Trophoblast cell (in vitro differentiated cells and primary cell): Measurements from ENCODE around the gene RHBG. TPM values are rescaled to one million over a fixed set of nuclear protein-coding genes. Genes with fewer than 3 reads are reported as not detected.
A peak's percentile ranks its signal among the peaks of the same experiment; 100 is the strongest.
"Not testable (repeated sequence)": the region's sequence is repeated elsewhere in the genome, so short reads cannot be mapped to it uniquely, and the experiment has no call there.

Experiments
- DNase-seq, 2 donors: peaks; one replicate each; pipeline ENCODE4 v3.0.0-alpha.2; 2016
- H2AFZ ChIP-seq: 2 replicates; pipeline ENCODE4 v1.6.1; 2013; ENCODE audit warnings: low read length, moderate library complexity, mild to moderate bottlenecking; ENCODE audit not compliant: insufficient read depth, poor library complexity
- H2AK5ac ChIP-seq: 2 replicates; pipeline ENCODE4 v1.6.1; 2013; ENCODE audit warnings: mild to moderate bottlenecking, low read length
- H2BK120ac ChIP-seq: 2 replicates; pipeline ENCODE4 v1.6.1; 2013; ENCODE audit warnings: low read length, mild to moderate bottlenecking, moderate library complexity; ENCODE audit not compliant: insufficient read depth, poor library complexity
- H2BK12ac ChIP-seq: 2 replicates; pipeline ENCODE4 v1.6.1; 2013; ENCODE audit warnings: mild to moderate bottlenecking, low read length, moderate library complexity
- H2BK5ac ChIP-seq: 2 replicates; pipeline ENCODE4 v1.6.1; 2013; ENCODE audit warnings: low read length, low read depth, moderate library complexity, mild to moderate bottlenecking; ENCODE audit not compliant: poor library complexity
- H3K14ac ChIP-seq: 2 replicates; pipeline ENCODE4 v1.6.1; 2013; ENCODE audit warnings: mild to moderate bottlenecking, low read length
- H3K18ac ChIP-seq: 2 replicates; pipeline ENCODE4 v1.6.1; 2013; ENCODE audit warnings: mild to moderate bottlenecking, low read length
- H3K23ac ChIP-seq: 2 replicates; pipeline ENCODE4 v1.6.1; 2013; ENCODE audit warnings: low read length
- H3K27ac ChIP-seq: 2 replicates; pipeline ENCODE4 v1.5.1; 2013; ENCODE audit warnings: low read depth, mild to moderate bottlenecking, inconsistent platforms, low read length, moderate library complexity
- H3K27me3 ChIP-seq: 2 replicates; pipeline ENCODE4 v1.6.1; 2013; ENCODE audit warnings: inconsistent platforms, mild to moderate bottlenecking, low read length, moderate library complexity; ENCODE audit not compliant: insufficient read depth
- H3K36me3 ChIP-seq, 2 experiments: 1 replicate in 1 of 2; 2 replicates in 1 of 2; pipeline ENCODE4 v1.6.1; 2013; ENCODE audit warnings: low read length in 2 of 2, mild to moderate bottlenecking in 2 of 2, moderate library complexity in 1 of 2; ENCODE audit not compliant: insufficient read depth in 2 of 2, control insufficient read depth in 1 of 2
- H3K4ac ChIP-seq: 2 replicates; pipeline ENCODE4 v1.6.1; 2013; ENCODE audit warnings: low read depth, mild to moderate bottlenecking, low read length, moderate library complexity
- H3K4me1 ChIP-seq, 2 experiments: 1 replicate in 1 of 2; 2 replicates in 1 of 2; pipeline ENCODE4 v1.6.1; 2013; ENCODE audit warnings: low read length in 2 of 2, mild to moderate bottlenecking in 2 of 2, moderate library complexity in 1 of 2; ENCODE audit not compliant: insufficient read depth in 2 of 2, control insufficient read depth in 1 of 2
- H3K4me2 ChIP-seq: 2 replicates; pipeline ENCODE4 v1.6.1; 2013; ENCODE audit warnings: inconsistent platforms, mild to moderate bottlenecking, low read length, moderate library complexity
- H3K4me3 ChIP-seq: 2 replicates; pipeline ENCODE4 v1.5.1; 2013; ENCODE audit warnings: mild to moderate bottlenecking, low read depth, low read length, inconsistent platforms
- H3K79me1 ChIP-seq: one replicate; pipeline ENCODE4 v1.6.1; 2013; ENCODE audit warnings: low read length
- H3K79me2 ChIP-seq: 2 replicates; pipeline ENCODE4 v1.6.1; 2013; ENCODE audit warnings: low read length, mild to moderate bottlenecking; ENCODE audit not compliant: control insufficient read depth, insufficient read depth, poor library complexity
- H3K9ac ChIP-seq: 2 replicates; pipeline ENCODE4 v1.6.1; 2013; ENCODE audit warnings: mild to moderate bottlenecking, low read length
- H3K9me3 ChIP-seq: 2 replicates; pipeline ENCODE4 v1.6.1; 2013; ENCODE audit warnings: low read depth, mild to moderate bottlenecking, control low read depth, inconsistent platforms, low read length; ENCODE audit not compliant: insufficient read depth
- H4K12ac ChIP-seq: 2 replicates; pipeline ENCODE4 v1.6.1; 2013; ENCODE audit warnings: low read depth, mild to moderate bottlenecking, low read length, moderate library complexity
- H4K8ac ChIP-seq: 2 replicates; pipeline ENCODE4 v1.6.1; 2013; ENCODE audit warnings: low read depth, mild to moderate bottlenecking, low read length, moderate library complexity
- H4K91ac ChIP-seq: one replicate; pipeline ENCODE4 v1.6.1; 2013; ENCODE audit warnings: low read depth, mild to moderate bottlenecking, low read length, moderate library complexity
- WGBS: extraction: QIAGEN DNeasy Blood & Tissue Kit; methylation state at CpG from one replicate; pipeline ENCODE4 v1.1.7; 2013; ENCODE audit warnings: missing lambda C conversion rate; ENCODE audit not compliant: insufficient read length, insufficient coverage; ENCODE audit errors: extremely low coverage; 5-methylcytosine and 5-hydroxymethylcytosine counted together
- polyA plus RNA-seq: library from polyadenylated mRNA; stranded (reverse); fragments of 200-250 nt; gene quantifications from 2 replicates; pipeline ENCODE4 v1.2.3, GENCODE V29; 2013

Gene RHBG
- 9.3 and 10.1 TPM in 2 replicates for polyA plus RNA-seq

GRCh38 chr1:156368889-156369684 lies at the start of gene RHBG:
Gene RHBG (plus strand): TSS chr1:156369211. CDS start chr1:156369250, 39 bp downstream.
- Histone ChIP-seq H4K8ac (peak within 1 kb of the TSS; percentile 82), H3K9ac (peak within 1 kb of the TSS; percentile 2), H3K4me3 (peak within 1 kb of the TSS; percentile 59), H3K4ac (peak within 1 kb of the TSS; percentile 60), H3K79me2 (peaks cover 4% of the 10 kb centered on the region), H3K79me1 (peaks cover 27% of the 10 kb centered on the region), H3K27ac (peak within 1 kb of the TSS; percentile 84), H3K36me3 (peaks cover 0 to 6% of the 10 kb centered on the region in 2 experiments), H2BK12ac (peak within 1 kb of the TSS; percentile 93), H2AFZ (peak within 1 kb of the TSS; percentile 38), H3K4me1 (peaks cover 35 to 36% of the 10 kb centered on the region in 2 experiments), H4K91ac (peak within 1 kb of the TSS; percentile 86), H3K4me2 (peak within 1 kb of the TSS; percentile 78), H3K18ac (peak within 1 kb of the TSS; percentile 88), H2BK120ac (peak within 1 kb of the TSS; percentile 94), H3K9me3 (peaks cover 3% of the 10 kb centered on the region), H3K27me3 (no peaks in the 10 kb centered on the region), H3K14ac (peak within 1 kb of the TSS; percentile 88), H2AK5ac (peak within 1 kb of the TSS; percentile 46), H4K12ac (peak within 1 kb of the TSS; percentile 43), H3K23ac (no peak within 1 kb of the TSS), H2BK5ac (peak within 1 kb of the TSS; percentile 96)
- WGBS, result no CpG with 5 or more reads among the region's 48 CpGs
- peak in 1 of 2 donors; percentile 60 for DNase-seq

- Histone ChIP-seq H4K12ac (no peak overlapping the region), H3K27me3 (no peaks in the 10 kb centered on the region), H4K91ac (no peak overlapping the region), H2AFZ (no peak overlapping the region), H2BK12ac (no peak overlapping the region), H3K79me2 (no peaks in the 10 kb centered on the region), H2BK5ac (no peak overlapping the region), H2BK120ac (no peak overlapping the region), H3K14ac (no peak overlapping the region), H3K36me3 (peaks cover 50 to 68% of the 10 kb centered on the region in 2 experiments), H3K18ac (no peak overlapping the region), H3K9me3 (no peaks in the 10 kb centered on the region), H2AK5ac (no peak overlapping the region), H3K9ac (no peak overlapping the region), H4K8ac (no peak overlapping the region), H3K4ac (no peak overlapping the region), H3K4me1 (no peaks in the 10 kb centered on the region), H3K4me3 (no peak overlapping the region), H3K79me1 (no peaks in the 10 kb centered on the region), H3K4me2 (no peak overlapping the region), H3K27ac (no peak overlapping the region), H3K23ac (no peak overlapping the region)
- peak in 1 of 2 donors; percentile 65 for DNase-seq
- whole genome bisulfite sequencing, result no CpG with 5 or more reads among the region's 1 CpG
Observed at GRCh38 chr1:156319664-156320063, 49.3 kb upstream of the RHBG start.

- H3K79me2 ChIP-seq, result no peaks in the 10 kb centered on the region
- no peak overlapping the region for H3K23ac ChIP-seq
- no peak overlapping the region for H3K18ac ChIP-seq
- no peaks in the 10 kb centered on the region for H3K79me1 ChIP-seq
- WGBS, result no CpG with 5 or more reads among the region's 3 CpGs
- no peak overlapping the region for H3K14ac ChIP-seq
- H4K12ac ChIP-seq, result no peak overlapping the region
- no peak overlapping the region for H2BK12ac ChIP-seq
- no peak overlapping the region for H2AK5ac ChIP-seq
- peak; percentile 7 to 38 for DNase-seq
- H2BK5ac ChIP-seq, result no peak overlapping the region
- H3K9me3 ChIP-seq, result no peaks in the 10 kb centered on the region
- no peak overlapping the region for H3K4me2 ChIP-seq
- no peak overlapping the region for H2AFZ ChIP-seq
- no peak overlapping the region for H4K91ac ChIP-seq
- H3K27me3 ChIP-seq, result no peaks in the 10 kb centered on the region
- no peak overlapping the region for H3K27ac ChIP-seq
- no peak overlapping the region for H4K8ac ChIP-seq
- peaks cover 55 to 72% of the 10 kb centered on the region in 2 experiments for H3K36me3 ChIP-seq
- no peak overlapping the region for H3K4me3 ChIP-seq
- H3K9ac ChIP-seq, result no peak overlapping the region
- H3K4ac ChIP-seq, result no peak overlapping the region
- no peaks in the 10 kb centered on the region for H3K4me1 ChIP-seq
- H2BK120ac ChIP-seq, result no peak overlapping the region
Observed at GRCh38 chr1:156320560-156320959, 48.5 kb upstream of the RHBG start.

- H3K27me3 ChIP-seq, H3K4me3 ChIP-seq, H2BK5ac ChIP-seq, H2BK120ac ChIP-seq, H3K4me1 ChIP-seq, H3K4me2 ChIP-seq, H3K18ac ChIP-seq, H2AFZ ChIP-seq, H3K4ac ChIP-seq, H3K79me2 ChIP-seq, DNase-seq, H2AK5ac ChIP-seq, H3K27ac ChIP-seq, H3K14ac ChIP-seq, H3K9ac ChIP-seq, H3K9me3 ChIP-seq, H3K79me1 ChIP-seq, H2BK12ac ChIP-seq, H4K91ac ChIP-seq, H4K12ac ChIP-seq, H4K8ac ChIP-seq, H3K23ac ChIP-seq: not testable (repeated sequence)
- H3K36me3 ChIP-seq, result peaks cover 57% of the 10 kb centered on the region in 2 experiments
- WGBS, result no CpG with 5 or more reads among the region's 9 CpGs
Observed at GRCh38 chr1:156323179-156323578, 45.8 kb upstream of the RHBG start.
